T47D (cell line): Measurements from ENCODE around the gene OLFML3.
A peak's percentile ranks its signal among the peaks of the same experiment; 100 is the strongest.
"Not testable (repeated sequence)": the region's sequence is repeated elsewhere in the genome, so short reads cannot be mapped to it uniquely, and the experiment has no call there.

ENCODE experiments used
- DNase-seq, 2 experiments: peaks; one replicate each; pipeline versions ENCODE4 v3.0.0 to v3.0.0-alpha.2; 2011 to 2012; ENCODE audit warnings: low read depth in 1 of 2, low spot score in 1 of 2
- JUND ChIP-seq: IDR thresholded peaks from 2 replicates; pipeline ENCODE4 v1.6.1; 2012; ENCODE audit warnings: low read depth
- in situ Hi-C: cut with HindIII; loops from 2 replicates; pipeline ENCODE4 v1.10.0; 2016; ENCODE audit warnings: low sequenced_read_pairs, low pct_unique_long_range_greater_than_20kb

The OLFML3 gene

GRCh38 chr1:114003431-114003830 lies 24.2 kb downstream of the OLFML3 start:
- no peak for DNase-seq
- no peak for TF ChIP-seq JUND
- in situ Hi-C loops, result no loop called here

- DNase-seq, in situ Hi-C loops: not testable (repeated sequence)
Measured at GRCh38 chr1:114006825-114007224, 27.6 kb downstream of the OLFML3 start.

- no peak for DNase-seq
- TF ChIP-seq JUND, result no peak
- in situ Hi-C loops, result no loop called here
Measured at GRCh38 chr1:114008480-114008941, 29.2 kb downstream of the OLFML3 start.

GRCh38 chr1:114008993-114009392 lies 29.7 kb downstream of the OLFML3 start:
- in situ Hi-C loops, result no loop called here
- TF ChIP-seq JUND, result no peak
- DNase-seq, result no peak

GRCh38 chr1:114009393-114009792 lies 30.1 kb downstream of the OLFML3 start:
- in situ Hi-C loops, result no loop called here
- DNase-seq, result no peak
- no peak for TF ChIP-seq JUND

GRCh38 chr1:114010433-114011184 lies 31.3 kb downstream of the OLFML3 start:
- DNase-seq, result no peak
- no peak for TF ChIP-seq JUND
- in situ Hi-C loops, result no loop called here

GRCh38 chr1:114011796-114012195 lies 32.5 kb downstream of the OLFML3 start:
- in situ Hi-C loops, result no loop called here
- DNase-seq, result no peak
- no peak for TF ChIP-seq JUND

- no peak for TF ChIP-seq JUND
- in situ Hi-C loops, result no loop called here
- no peak for DNase-seq
Measured at GRCh38 chr1:114015075-114015474, 35.8 kb downstream of the OLFML3 start.

GRCh38 chr1:114019724-114020123 lies 40.5 kb downstream of the OLFML3 start:
- in situ Hi-C loops, DNase-seq: not testable (repeated sequence)

GRCh38 chr1:114021665-114022099 lies 42.4 kb downstream of the OLFML3 start:
- in situ Hi-C loops, result no loop called here
- DNase-seq, result no peak
- TF ChIP-seq JUND, result no peak

GRCh38 chr1:114022877-114023276 lies 43.6 kb downstream of the OLFML3 start:
- no peak for DNase-seq
- in situ Hi-C loops, result no loop called here
- no peak for TF ChIP-seq JUND

- in situ Hi-C loops, result no loop called here
- TF ChIP-seq JUND, result no peak
- peak in 1 of 2 experiments; percentile 63 for DNase-seq
Measured at GRCh38 chr1:114023377-114023776, 44.1 kb downstream of the OLFML3 start.

- in situ Hi-C loops, result no loop called here
- DNase-seq, result no peak
- TF ChIP-seq JUND, result no peak
Measured at GRCh38 chr1:114024049-114024448, 44.8 kb downstream of the OLFML3 start.
